K562 (cell line): ENCODE measurements around the gene UBA3. TPM values are rescaled to one million over a fixed set of nuclear protein-coding genes. Genes with fewer than 3 reads are reported as not detected.

Source experiments
- ATAC-seq: fragments of 200-7000 bp; cut with Tn5 transposase; 3 replicates; pipeline ENCODE4 v1.9.1; 2020; ENCODE audit warnings: moderate library complexity
- BruUV-seq: library from RNA; stranded (reverse); fragments of 400-500 nt; replicated peaks from 2 replicates; lab custom pipeline; 2021; lab: Mats Ljungman, UMichigan
- CTCF ChIA-PET: fragments of 300-600 bp; formaldehyde crosslinking; extraction: SDS; loops from one replicate; lab custom pipeline; 2021; ENCODE audit warnings: low intra/inter-chr PET ratio; lab: Yijun Ruan, JAX
- POLR2A ChIA-PET: fragments of 300-600, 350-650 bp; sonication (Branson Sonifier 250); formaldehyde crosslinking; extraction: SDS; loops from one replicate; lab custom pipeline; 2021; ENCODE audit warnings: antibody characterized with exemption, inconsistent platforms; lab: Yijun Ruan, JAX
- DNase-seq, 4 experiments: peaks; one replicate each; pipeline versions ENCODE4 v3.0.0 to v3.0.0-alpha.2; 2011 to 2018; ENCODE audit warnings: low spot score in 3 of 4, mixed read lengths in 3 of 4; ENCODE audit errors: extremely low read depth in 1 of 4
- FAIRE-seq: peaks from 2 replicates; lab custom pipeline; 2011; peaks lifted over from hg19 to GRCh38; lab: Jason Lieb, UNC
- H2AFZ ChIP-seq: 2 replicates; pipeline ENCODE4 v1.6.0; 2011; ENCODE audit warnings: low read depth, low read length, control low read depth, inconsistent platforms
- H3K27ac ChIP-seq: fragments of 200-600 bp; 3 replicates; pipeline ENCODE4 v1.8.0; 2011; ENCODE audit warnings: low read depth, mild to moderate bottlenecking, control low read depth, inconsistent platforms, low read length, moderate library complexity, mixed read lengths; ENCODE audit errors: extremely low read depth
- H3K27me3 ChIP-seq, 2 experiments: fragments of 300-600 bp in 1 of 2; 2 replicates in 1 of 2; 3 replicates in 1 of 2; pipeline versions ENCODE4 v1.6.0 to v1.8.0; 2011; ENCODE audit warnings: inconsistent platforms in 2 of 2, low read length in 2 of 2, mild to moderate bottlenecking in 1 of 2, mixed read lengths in 1 of 2, moderate library complexity in 1 of 2; ENCODE audit not compliant: control insufficient read depth in 2 of 2, insufficient read depth in 2 of 2
- H3K36me3 ChIP-seq: fragments of 300-600 bp; 3 replicates; pipeline ENCODE4 v1.8.0; 2011; ENCODE audit warnings: mild to moderate bottlenecking, low read length, inconsistent platforms; ENCODE audit not compliant: control insufficient read depth, insufficient read depth
- H3K4me1 ChIP-seq, 2 experiments: fragments of 200-600 bp in 1 of 2; replicated peaks in 1 of 2; 2 replicates in 1 of 2; 3 replicates in 1 of 2; pipeline versions ENCODE4 v1.5.1 to v1.8.0; 2011; ENCODE audit warnings: inconsistent platforms in 2 of 2, low read length in 2 of 2, mild to moderate bottlenecking in 1 of 2, mixed read lengths in 1 of 2, moderate library complexity in 1 of 2; ENCODE audit not compliant: control insufficient read depth in 2 of 2, insufficient read depth in 2 of 2
- H3K4me2 ChIP-seq: 2 replicates; pipeline ENCODE4 v1.6.1; 2011; ENCODE audit warnings: low read length, control low read depth, inconsistent platforms, mixed read lengths; ENCODE audit not compliant: insufficient read depth
- H3K4me3 ChIP-seq: fragments of 200-600 bp; sonication (generic), shearing (Covaris generic); 2 replicates; pipeline ENCODE4 v1.5.1; 2016; ENCODE audit warnings: control low read depth, inconsistent platforms
- H3K79me2 ChIP-seq: fragments of 200-600 bp; 3 replicates; pipeline ENCODE4 v1.8.0; 2011; ENCODE audit warnings: low read length, inconsistent platforms; ENCODE audit not compliant: control insufficient read depth, insufficient read depth
- H3K9ac ChIP-seq, 2 experiments: 2 replicates each; pipeline versions ENCODE4 v1.6.0 to v1.6.1; 2011; ENCODE audit warnings: low read depth in 2 of 2, low read length in 2 of 2, control low read depth in 1 of 2, inconsistent platforms in 1 of 2, mild to moderate bottlenecking in 1 of 2, mixed read lengths in 1 of 2; ENCODE audit not compliant: insufficient read depth in 1 of 2
- H3K9me1 ChIP-seq: one replicate; pipeline ENCODE4 v1.6.0; 2011; ENCODE audit warnings: inconsistent platforms, mild to moderate bottlenecking, low read length, moderate library complexity; ENCODE audit not compliant: control insufficient read depth, insufficient read depth
- H3K9me3 ChIP-seq: replicated peaks from 2 replicates; pipeline ENCODE4 v1.5.1; 2011; ENCODE audit warnings: low read depth, low read length, inconsistent platforms; ENCODE audit not compliant: control insufficient read depth, insufficient read depth
- H4K20me1 ChIP-seq: replicated peaks from 2 replicates; pipeline ENCODE4 v1.6.1; 2011; ENCODE audit warnings: low read length, inconsistent platforms, mixed read lengths; ENCODE audit not compliant: control insufficient read depth, insufficient read depth
- ADNP ChIP-seq: fragments of 200-800 bp; sonication (Bioruptor generic); IDR thresholded peaks from 2 replicates; pipeline ENCODE4 v1.6.1; 2016; ENCODE audit warnings: missing genetic modification characterization, missing compliant biosample characterization
- ATF3 ChIP-seq, 2 experiments: fragments of 450-650 bp in 1 of 2; sonication (generic) in 1 of 2; formaldehyde crosslinking in 1 of 2; IDR thresholded peaks in 1 of 2; conservative IDR thresholded peaks in 1 of 2; 2 replicates each; pipeline versions ENCODE4 v1.6.1 to v1.8.1; 2016 to 2023; ENCODE audit warnings: mild to moderate bottlenecking in 2 of 2, moderate library complexity in 2 of 2, inconsistent platforms in 1 of 2, missing genetic modification reagents in 1 of 2
- CEBPG ChIP-seq, 3 experiments: fragments of 200-800 bp in 1 of 3; sonication (Bioruptor generic) in 1 of 3; sonication (generic) in 1 of 3; formaldehyde crosslinking in 1 of 3; IDR thresholded peaks in 2 of 3; conservative IDR thresholded peaks in 1 of 3; 2 replicates each; pipeline versions ENCODE4 v1.6.1 to v1.8.0; 2016 to 2022; ENCODE audit warnings: missing compliant biosample characterization in 2 of 3, missing genetic modification characterization in 2 of 3, mild to moderate bottlenecking in 1 of 3, missing genetic modification reagents in 1 of 3
- HMBOX1 ChIP-seq: sonication (generic); IDR thresholded peaks from 2 replicates; pipeline ENCODE4 v1.6.1; 2016
- IRF9 ChIP-seq: fragments of 450-650 bp; IDR thresholded peaks from 2 replicates; pipeline ENCODE4 v1.6.1; 2016; ENCODE audit warnings: missing biosample characterization, missing genetic modification characterization
- MED1 ChIP-seq: sonication (generic); formaldehyde crosslinking; IDR thresholded peaks from 2 replicates; pipeline ENCODE4 v1.8.1; 2023; ENCODE audit warnings: missing genetic modification reagents, borderline replicate concordance
- RAD21 ChIP-seq, 2 experiments: fragments of 250-450 bp in 1 of 2; fragments of 450-650 bp in 1 of 2; sonication (Bioruptor Pico) in 1 of 2; formaldehyde crosslinking in 1 of 2; IDR thresholded peaks in 1 of 2; conservative IDR thresholded peaks in 1 of 2; 2 replicates each; pipeline versions ENCODE4 v1.4.0 to v1.8.0; 2020 to 2022; ENCODE audit warnings: mild to moderate bottlenecking in 2 of 2, moderate library complexity in 1 of 2
- TAF7 ChIP-seq: fragments of 450-650 bp; IDR thresholded peaks from 2 replicates; pipeline ENCODE4 v1.6.1; 2016; ENCODE audit warnings: missing genetic modification characterization, missing compliant biosample characterization
- ZNF655 ChIP-seq: fragments of 250-450 bp; sonication (Bioruptor Pico); IDR thresholded peaks from 2 replicates; pipeline ENCODE4 v1.5.0; 2021
- WGBS: fragments of 100-300 bp; shearing (Covaris generic); methylation state at CpG from one replicate; pipeline ENCODE4 v1.1.6; 2016; ENCODE audit warnings: low coverage, mixed read lengths; ENCODE audit not compliant: insufficient coverage; ENCODE audit errors: missing lambda C conversion rate; 5-methylcytosine and 5-hydroxymethylcytosine counted together
- in situ Hi-C: fragments of 300-500 bp; cut with MboI; formaldehyde crosslinking; loops from 4 replicates; pipeline ENCODE4 v1.15.0; 2018; ENCODE audit warnings: inconsistent platforms, mixed read lengths
- intact Hi-C: fragments of 100-400 bp; cut with micrococcal nuclease; formaldehyde crosslinking; loops from 2 replicates; pipeline ENCODE4 v1.14.2; 2022
- polyA plus RNA-seq, 8 experiments: library from polyadenylated mRNA; depleted of rRNA in 4 of 8; stranded (reverse) in 5 of 8; unstranded in 3 of 8; fragments of >200 nt; fragmentation: Nextera tagmentation in 2 of 8; fragmentation: Illumina TruSeq in 1 of 8; extraction: Ambion mirVana in 2 of 8; extraction: Trizol in 1 of 8; gene quantifications; 2 replicates each; pipeline versions ENCODE4 v1.2.1 to v1.2.3, GENCODE V29; 2011 to 2014; ENCODE audit warnings: inconsistent platforms in 1 of 8, missing spikeins in 1 of 8
- total RNA-seq, 7 experiments: library from RNA; depleted of rRNA in 6 of 7; stranded (reverse); fragments of >200 nt in 6 of 7; fragmentation: Illumina TruSeq in 2 of 7; extraction: Trizol in 2 of 7; gene quantifications; 2 replicates each; pipeline versions ENCODE4 v1.2.1 to v1.2.3, GENCODE V29; 2011 to 2021; ENCODE audit warnings: low replicate concordance in 1 of 7

UBA3 gene
- total and polyA plus RNA-seq, 9 of the 15 experiments (the other 6 are each of a cell fraction or from before 2014, with no cell fraction given) = 23.2 to 80.0 (median 38.6) TPM

GRCh38 chr3:69120879-69121464 is 40.8 kb upstream of the UBA3 start:
- FAIRE-seq (peak; percentile 90), DNase-seq (peak; percentile 37 to 80 (median 47)), ATAC-seq (peak; percentile 81)
- Histone ChIP-seq H3K79me2 (no peaks in the 10 kb centered on the region), H2AFZ (no peak overlapping the region), H3K4me2 (no peak overlapping the region), H3K4me1 (no peaks in the 10 kb centered on the region; a peak in 1 of 5 replicates), H3K9me1 (no peaks in the 10 kb centered on the region), H3K27ac (no peak overlapping the region), H3K4me3 (no peak overlapping the region), H3K36me3 (no peaks in the 10 kb centered on the region), H4K20me1 (no peaks in the 10 kb centered on the region), H3K27me3 (no peaks in the 10 kb centered on the region), H3K9ac (no peak overlapping the region), H3K9me3 (no peaks in the 10 kb centered on the region)
- POLR2A ChIA-PET = no interaction called here
- WGBS = 0% methylated on average over 1 of the region's 1 CpG
- intact Hi-C loops = loop anchor here (1.0 to 2.0 kb wide), 2 partner anchors 40 to 186 kb away; no protein-coding TSS in a partner anchor
- CTCF ChIA-PET = interaction anchor here (0.6 to 0.7 kb wide), 2 partner anchors 116 to 827 kb away, joined by 3 to 4 read pairs; no protein-coding TSS in a partner anchor
- no TSS peak for BruUV-seq
- in situ Hi-C loops = no loop called here
- TF ChIP-seq MED1 (CRISPR knock-in tag) (no peak), ADNP (tag) (no peak), IRF9 (tag) (no peak), ZNF655 (no peak), TAF7 (tag) (no peak), HMBOX1 (0 out of 2 replicates have a peak, but pooled peaks have one; percentile 22), CEBPG (CRISPR knock-in tag; IDR thresholded peaks at IDR 0.05) (no peak), CEBPG (tag; conservative IDR thresholded peaks at IDR 0.05 in 1 of 2, IDR thresholded peaks at IDR 0.05 in 1 of 2) (0 out of 4 replicates have a peak, but pooled peaks of 1 of the 2 experiments have one; percentile 20), ATF3 (IDR thresholded peaks at IDR 0.05) (no peak), ATF3 (CRISPR knock-in tag; conservative IDR thresholded peaks at IDR 0.05) (no peak), RAD21 (CRISPR knock-in tag; conservative IDR thresholded peaks at IDR 0.05 in 1 of 2, IDR thresholded peaks at IDR 0.05 in 1 of 2) (peak; percentile 72 to 82)
